Measurements from ENCODE around the gene PRTFDC1. TPM values are rescaled to one million over a fixed set of nuclear protein-coding genes. Genes with fewer than 3 reads are reported as not detected.

The PRTFDC1 gene
- polyA plus RNA-seq, 1 donor (not counting 4 experiments of a cell fraction or from before 2014, with no cell fraction given): 2.2 TPM

DNA sequence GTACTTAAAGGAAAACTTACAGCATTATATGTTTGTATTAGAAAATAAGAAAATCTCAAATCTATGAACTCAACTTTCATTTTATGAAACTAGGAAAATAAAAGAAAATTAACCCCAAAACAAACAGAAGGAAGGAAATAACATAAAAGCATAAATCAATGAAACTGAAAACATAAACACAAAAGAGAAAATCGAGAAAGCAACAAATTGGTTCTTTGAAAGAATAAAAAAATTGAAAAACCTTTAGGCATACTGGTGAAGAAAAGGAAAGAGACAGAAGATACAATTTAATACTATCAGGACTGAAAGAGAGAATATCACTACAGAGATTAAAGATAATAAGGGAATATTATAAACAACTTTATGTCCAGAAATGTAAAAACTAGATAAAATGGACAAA, 21.2 kb downstream of the PRTFDC1 start:
- Histone ChIP-seq H4K20me1 (ENCODE audit: control insufficient read depth, extremely low read depth, insufficient read depth, low read length) (no peaks in the 10 kb centered on the region), H3K9ac (ENCODE audit: control insufficient read depth, extremely low read depth, insufficient read depth, low read length) (no peak overlapping the region), H3K79me2 (ENCODE audit: control insufficient read depth, insufficient read depth, low read length) (no peaks in the 10 kb centered on the region), H3K27me3 (ENCODE audit: control insufficient read depth, extremely low read depth, insufficient read depth, low read length) (no peaks in the 10 kb centered on the region), H3K27ac (ENCODE audit: control insufficient read depth, insufficient read depth, low read length) (no peak overlapping the region), H3K4me2 (ENCODE audit: control insufficient read depth, extremely low read depth, insufficient read depth, low read depth, low read length) (no peak overlapping the region), H3K4me3 (ENCODE audit: control insufficient read depth in 2 of 3, extremely low read depth in 1 of 3, insufficient read depth in 2 of 3, low read depth in 1 of 3, low read length in 3 of 3) (no peak overlapping the region), H3K9me1 (ENCODE audit: control insufficient read depth, extremely low read depth, insufficient read depth, low read length) (no peaks in the 10 kb centered on the region), H3K9me3 (ENCODE audit: control insufficient read depth, low read depth, low read length) (no peaks in the 10 kb centered on the region), H2AFZ (ENCODE audit: control insufficient read depth, low read length) (no peak overlapping the region), H3K36me3 (ENCODE audit: control insufficient read depth in 2 of 2, extremely low read depth in 1 of 2, insufficient read depth in 2 of 2, low read length in 2 of 2) (no peaks in the 10 kb centered on the region), H3K4me1 (ENCODE audit: control insufficient read depth, extremely low read depth, insufficient read depth, low read length) (no peaks in the 10 kb centered on the region)
- FAIRE-seq (no peak), DNase-seq (ENCODE audit: low read depth, low spot score) (no peak)
- dilution Hi-C loops (cut with MboI; ENCODE audit: extremely low pct_ligation_motif_present, low sequenced_read_pairs): no loop called here
- TF ChIP-seq, protein P1, sequence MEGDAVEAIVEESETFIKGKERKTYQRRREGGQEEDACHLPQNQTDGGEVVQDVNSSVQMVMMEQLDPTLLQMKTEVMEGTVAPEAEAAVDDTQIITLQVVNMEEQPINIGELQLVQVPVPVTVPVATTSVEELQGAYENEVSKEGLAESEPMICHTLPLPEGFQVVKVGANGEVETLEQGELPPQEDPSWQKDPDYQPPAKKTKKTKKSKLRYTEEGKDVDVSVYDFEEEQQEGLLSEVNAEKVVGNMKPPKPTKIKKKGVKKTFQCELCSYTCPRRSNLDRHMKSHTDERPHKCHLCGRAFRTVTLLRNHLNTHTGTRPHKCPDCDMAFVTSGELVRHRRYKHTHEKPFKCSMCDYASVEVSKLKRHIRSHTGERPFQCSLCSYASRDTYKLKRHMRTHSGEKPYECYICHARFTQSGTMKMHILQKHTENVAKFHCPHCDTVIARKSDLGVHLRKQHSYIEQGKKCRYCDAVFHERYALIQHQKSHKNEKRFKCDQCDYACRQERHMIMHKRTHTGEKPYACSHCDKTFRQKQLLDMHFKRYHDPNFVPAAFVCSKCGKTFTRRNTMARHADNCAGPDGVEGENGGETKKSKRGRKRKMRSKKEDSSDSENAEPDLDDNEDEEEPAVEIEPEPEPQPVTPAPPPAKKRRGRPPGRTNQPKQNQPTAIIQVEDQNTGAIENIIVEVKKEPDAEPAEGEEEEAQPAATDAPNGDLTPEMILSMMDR (optimal IDR thresholded peaks at IDR 0.05 in 1 of 3, IDR thresholded peaks at IDR 0.05 in 1 of 3, conservative IDR thresholded peaks at IDR 0.05 in 1 of 3; ENCODE audit: extremely low read depth in 1 of 3, insufficient read depth in 2 of 3, low read length in 3 of 3): no peak
- no peak for TF ChIP-seq EZH2 (IDR thresholded peaks at IDR 0.05; ENCODE audit: low read length)

DNA sequence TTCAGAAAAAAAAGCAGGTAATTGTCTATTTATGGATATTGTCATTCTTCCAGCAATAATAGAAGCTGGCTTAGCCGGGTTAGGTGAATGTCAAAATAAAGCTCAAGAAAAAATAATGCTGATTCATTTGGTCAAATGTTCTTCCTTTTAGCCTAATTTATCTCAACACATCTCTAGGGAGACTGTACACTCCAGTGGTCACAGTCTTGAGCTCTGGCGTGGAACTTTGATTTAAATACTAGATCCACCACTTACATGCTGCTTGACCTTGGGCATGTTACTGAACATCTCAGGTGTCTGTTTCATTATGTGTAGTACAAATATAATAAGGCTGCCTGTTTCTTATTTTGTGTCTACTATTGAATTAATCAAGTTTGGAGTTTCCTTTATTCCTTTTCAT, 22.0 kb downstream of the PRTFDC1 start:
- dilution Hi-C loops (cut with MboI; ENCODE audit: extremely low pct_ligation_motif_present, low sequenced_read_pairs): no loop called here

More for the DNA sequence above, 22.0 kb downstream of the PRTFDC1 start:
- TF ChIP-seq, protein P1 (optimal IDR thresholded peaks at IDR 0.05 in 1 of 3, IDR thresholded peaks at IDR 0.05 in 1 of 3, conservative IDR thresholded peaks at IDR 0.05 in 1 of 3; ENCODE audit: extremely low read depth in 1 of 3, insufficient read depth in 2 of 3, low read length in 3 of 3): no peak
- no peak for TF ChIP-seq EZH2 (IDR thresholded peaks at IDR 0.05; ENCODE audit: low read length)
- no peak for DNase-seq (ENCODE audit: low read depth, low spot score)
- Histone ChIP-seq H3K4me2 (ENCODE audit: control insufficient read depth, extremely low read depth, insufficient read depth, low read depth, low read length) (no peak overlapping the region), H3K27me3 (ENCODE audit: control insufficient read depth, extremely low read depth, insufficient read depth, low read length) (no peaks in the 10 kb centered on the region), H3K9me1 (ENCODE audit: control insufficient read depth, extremely low read depth, insufficient read depth, low read length) (no peaks in the 10 kb centered on the region), H3K36me3 (ENCODE audit: control insufficient read depth in 2 of 2, extremely low read depth in 1 of 2, insufficient read depth in 2 of 2, low read length in 2 of 2) (no peaks in the 10 kb centered on the region), H3K27ac (ENCODE audit: control insufficient read depth, insufficient read depth, low read length) (no peak overlapping the region), H3K9ac (ENCODE audit: control insufficient read depth, extremely low read depth, insufficient read depth, low read length) (no peak overlapping the region), H3K79me2 (ENCODE audit: control insufficient read depth, insufficient read depth, low read length) (no peaks in the 10 kb centered on the region), H4K20me1 (ENCODE audit: control insufficient read depth, extremely low read depth, insufficient read depth, low read length) (no peaks in the 10 kb centered on the region), H3K4me3 (ENCODE audit: control insufficient read depth in 2 of 3, extremely low read depth in 1 of 3, insufficient read depth in 2 of 3, low read depth in 1 of 3, low read length in 3 of 3) (no peak overlapping the region), H3K9me3 (ENCODE audit: control insufficient read depth, low read depth, low read length) (no peaks in the 10 kb centered on the region), H2AFZ (ENCODE audit: control insufficient read depth, low read length) (no peak overlapping the region), H3K4me1 (ENCODE audit: control insufficient read depth, extremely low read depth, insufficient read depth, low read length) (no peaks in the 10 kb centered on the region)
- no peak for FAIRE-seq
